NT2/D1 (cell line): ENCODE data around the gene SEC23A.
"Not testable (repeated sequence)": the region's sequence is repeated elsewhere in the genome, so short reads cannot be mapped to it uniquely, and the experiment has no call there.

Experiments used
- DNase-seq: peaks from one replicate; pipeline ENCODE4 v3.0.0-alpha.2; 2011; ENCODE audit warnings: low read depth, low spot score
- H3K27me3 ChIP-seq: 2 replicates; pipeline ENCODE4 v1.6.0; 2011; ENCODE audit warnings: mild to moderate bottlenecking; ENCODE audit not compliant: insufficient read length, insufficient read depth
- H3K36me3 ChIP-seq: 2 replicates; pipeline ENCODE4 v1.6.1; 2011; ENCODE audit warnings: mild to moderate bottlenecking, low read length, mixed read lengths; ENCODE audit not compliant: insufficient read depth, insufficient read length
- H3K4me1 ChIP-seq: 2 replicates; pipeline ENCODE4 v1.5.1; 2011; ENCODE audit not compliant: insufficient read depth, insufficient read length
- H3K4me3 ChIP-seq: 2 replicates; pipeline ENCODE4 v1.5.1; 2011; ENCODE audit warnings: low read depth; ENCODE audit not compliant: insufficient read length
- H3K9ac ChIP-seq: 2 replicates; pipeline ENCODE4 v1.6.0; 2011; ENCODE audit warnings: low read depth; ENCODE audit not compliant: insufficient read length
- H3K9me3 ChIP-seq: 2 replicates; pipeline ENCODE4 v1.5.1; 2011; ENCODE audit warnings: mild to moderate bottlenecking, low read length; ENCODE audit not compliant: insufficient read depth
- SUZ12 ChIP-seq: IDR thresholded peaks from 2 replicates; pipeline ENCODE4 v1.6.1; 2011; ENCODE audit not compliant: insufficient read length, insufficient read depth; ENCODE audit errors: extremely low read depth
- YY1 ChIP-seq: IDR thresholded peaks from 2 replicates; pipeline ENCODE4 v1.6.1; 2011; ENCODE audit not compliant: insufficient read length, insufficient read depth
- ZNF274 ChIP-seq: IDR thresholded peaks from 2 replicates; pipeline ENCODE4 v1.6.1; 2011; ENCODE audit warnings: mild to moderate bottlenecking, low read depth, low read length

The SEC23A gene

DNA sequence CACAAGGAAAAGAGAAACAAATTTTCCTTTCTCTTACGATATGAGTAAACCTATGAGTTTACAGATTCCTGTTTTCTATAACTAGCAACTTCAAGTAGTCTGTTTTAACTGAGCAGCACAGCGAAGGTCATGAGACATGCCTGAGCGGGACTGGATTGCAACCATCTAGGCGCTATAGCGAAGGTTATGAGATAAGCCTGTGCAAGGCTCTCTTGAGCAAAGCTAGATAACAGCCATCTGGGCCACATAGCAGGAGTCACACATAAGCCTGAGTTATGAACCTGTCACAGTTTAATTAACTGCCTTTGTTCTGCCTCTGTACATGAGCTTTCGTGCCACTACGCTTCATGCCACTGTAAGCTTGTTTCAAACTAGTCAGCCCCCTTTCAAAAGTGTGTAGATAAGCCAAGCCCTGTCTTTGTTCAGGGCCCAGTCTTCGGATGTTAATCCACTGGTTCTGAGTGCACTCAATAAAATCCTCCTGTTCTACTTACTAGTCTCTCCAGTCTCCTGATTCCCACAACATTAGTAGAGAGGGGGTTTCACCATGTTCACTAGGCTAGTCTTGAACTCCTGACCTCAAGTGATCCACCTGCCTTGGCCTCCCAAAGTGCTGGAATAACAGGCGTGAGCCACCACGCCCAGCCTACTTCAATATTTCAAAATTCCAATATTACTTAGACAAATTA is 47.1 kb downstream of the SEC23A start:
- TF ChIP-seq SUZ12 (no peak), ZNF274 (no peak), YY1 (no peak)
- H3K9ac ChIP-seq = no peak overlapping the region
- no peak overlapping the region for H3K4me3 ChIP-seq
- H3K9me3 ChIP-seq = peaks cover 22% of the 10 kb centered on the region; the same call in 1 of the 2 replicates
- no peak for DNase-seq
- H3K36me3 ChIP-seq = peaks cover 48% of the 10 kb centered on the region
- no peaks in the 10 kb centered on the region for H3K4me1 ChIP-seq
- no peaks in the 10 kb centered on the region for H3K27me3 ChIP-seq

DNA sequence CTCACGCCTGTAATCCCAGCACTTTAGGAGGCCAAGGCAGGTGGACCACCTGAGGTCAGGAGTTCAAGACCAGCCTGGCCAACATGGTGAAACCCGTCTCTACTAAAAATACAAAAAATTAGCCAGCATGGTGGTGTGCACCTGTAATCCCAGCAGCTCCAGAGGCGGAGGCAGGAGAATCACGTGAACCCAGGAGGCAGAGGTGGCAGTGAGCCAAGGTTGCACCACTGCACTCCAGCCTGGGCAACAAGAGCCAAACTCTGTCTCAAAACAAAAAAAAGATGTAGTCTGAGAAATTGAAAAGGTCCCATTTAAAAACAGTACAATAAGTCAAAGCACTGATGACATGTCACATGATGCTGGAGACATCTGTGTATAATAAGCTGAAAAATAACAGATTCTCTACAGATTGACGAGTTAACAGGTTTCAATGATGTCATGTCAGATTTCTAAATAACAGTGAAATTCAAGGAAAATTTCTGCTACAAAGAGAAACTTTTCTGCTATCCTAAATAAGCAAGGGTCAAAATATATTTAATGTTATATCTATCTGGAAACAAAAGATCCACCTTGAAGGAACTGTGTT is 50.1 kb downstream of the SEC23A start:
- DNase-seq, H3K9ac ChIP-seq, H3K4me3 ChIP-seq, H3K4me1 ChIP-seq, H3K27me3 ChIP-seq: not testable (repeated sequence)
- Histone ChIP-seq H3K36me3 (peaks cover 50% of the 10 kb centered on the region), H3K9me3 (peaks cover 22% of the 10 kb centered on the region; the same call in 1 of the 2 replicates)

DNA sequence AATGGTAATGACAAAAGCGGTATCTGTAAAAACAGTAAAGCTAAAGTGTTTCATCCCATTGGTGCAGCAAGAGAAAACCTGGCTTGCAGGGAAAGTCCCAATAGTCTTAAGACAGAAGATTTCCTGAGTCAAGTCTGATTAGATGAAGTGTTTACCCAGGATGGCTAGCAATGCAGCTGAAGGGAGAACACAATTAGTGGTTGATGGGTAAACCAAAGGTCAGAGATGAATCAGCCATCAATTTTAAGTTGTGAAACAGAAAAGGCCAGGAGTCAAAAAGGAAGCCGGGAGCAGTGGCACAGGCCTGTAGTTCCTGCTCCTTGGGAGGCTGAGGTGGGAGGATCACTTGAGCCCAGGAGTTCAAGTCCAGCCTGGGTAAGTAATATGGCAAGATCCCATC is 52.6 kb downstream of the SEC23A start:
- H3K36me3 ChIP-seq = peaks cover 54% of the 10 kb centered on the region
- no peaks in the 10 kb centered on the region for H3K4me1 ChIP-seq
- no peak overlapping the region for H3K9ac ChIP-seq
- no peak for DNase-seq
- 0 out of 2 replicates have a peak, but pooled peaks cover under 1% of the 10 kb centered on the region for H3K9me3 ChIP-seq
- no peak overlapping the region for H3K4me3 ChIP-seq
- H3K27me3 ChIP-seq = no peaks in the 10 kb centered on the region
- no peak for TF ChIP-seq YY1
- TF ChIP-seq SUZ12 = no peak
- TF ChIP-seq ZNF274 = no peak

DNA sequence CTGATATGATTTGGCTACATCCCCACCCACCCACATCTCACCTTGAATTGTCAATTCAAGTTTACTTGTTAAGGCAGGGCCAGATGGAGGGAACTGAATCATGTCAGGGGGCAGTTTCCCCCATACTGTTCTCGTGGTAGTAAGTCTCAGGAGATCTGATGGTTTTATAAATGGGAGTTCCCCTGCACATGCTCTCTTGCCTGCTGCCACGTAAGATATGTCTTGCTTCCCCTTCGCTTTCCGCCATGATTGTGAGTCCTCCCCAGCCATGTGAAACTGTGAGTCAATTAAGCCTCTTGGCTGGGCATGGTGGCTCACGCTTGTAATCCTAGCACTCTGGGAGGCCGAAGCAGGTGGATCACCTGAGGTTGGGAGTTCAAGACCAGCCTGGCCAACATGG is 57.1 kb downstream of the SEC23A start:
- H3K27me3 ChIP-seq, H3K4me3 ChIP-seq, H3K9ac ChIP-seq, H3K4me1 ChIP-seq, DNase-seq, H3K9me3 ChIP-seq: not testable (repeated sequence)
- H3K36me3 ChIP-seq = peaks cover 44% of the 10 kb centered on the region

DNA sequence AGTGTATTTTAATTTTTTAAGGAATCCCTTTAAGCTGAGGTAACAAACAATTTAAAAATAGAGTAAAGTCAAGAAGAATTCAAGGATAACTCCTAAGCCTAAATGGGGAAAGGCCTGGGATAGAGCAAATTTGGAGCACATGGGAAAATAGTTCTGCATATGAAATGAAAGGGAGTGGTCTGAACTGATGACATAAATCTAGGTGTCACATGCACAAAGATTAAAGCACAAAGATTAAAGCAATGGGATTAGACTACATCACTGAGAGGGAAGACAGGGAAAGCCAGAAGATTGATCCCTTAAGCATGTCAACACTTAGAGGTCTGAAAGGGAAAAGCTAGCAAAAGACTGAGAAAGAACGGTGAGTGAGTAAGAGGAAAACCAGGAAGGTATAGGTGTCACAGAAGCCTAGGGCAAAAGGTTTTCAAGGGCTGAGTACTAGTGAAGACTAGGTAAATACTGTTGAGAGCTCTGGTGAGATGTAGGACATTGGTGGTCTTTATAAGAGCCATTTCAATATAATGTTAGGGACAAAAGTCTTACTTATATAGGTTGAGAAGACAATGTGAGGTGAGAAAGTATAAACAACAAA is 59.6 kb downstream of the SEC23A start:
- no peak for TF ChIP-seq ZNF274
- TF ChIP-seq YY1 = no peak
- TF ChIP-seq SUZ12 = no peak
- DNase-seq = no peak
- no peaks in the 10 kb centered on the region for H3K9me3 ChIP-seq
- H3K27me3 ChIP-seq = no peaks in the 10 kb centered on the region
- H3K36me3 ChIP-seq = peaks cover 62% of the 10 kb centered on the region
- no peak overlapping the region for H3K4me3 ChIP-seq
- H3K4me1 ChIP-seq = no peaks in the 10 kb centered on the region
- H3K9ac ChIP-seq = no peak overlapping the region

DNA sequence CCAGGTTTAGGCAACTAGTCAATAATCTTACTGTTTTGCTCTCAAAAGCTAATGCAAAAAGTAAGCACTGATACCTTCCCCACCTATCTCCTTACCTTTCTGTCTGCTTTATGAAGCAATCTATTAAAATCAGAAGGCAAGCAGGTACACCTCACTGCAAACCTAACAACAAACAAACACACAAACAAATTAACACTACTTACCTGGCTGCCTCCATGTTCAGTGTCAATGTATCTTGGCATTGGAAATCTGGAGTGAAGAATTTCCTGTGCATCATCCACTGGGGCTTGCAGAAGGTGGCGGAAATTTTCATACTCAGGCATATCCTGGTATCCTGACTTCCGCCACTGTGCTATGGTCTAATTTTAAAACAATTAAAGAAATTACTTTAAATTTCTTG is 62.5 kb downstream of the SEC23A start:
- peaks cover 54% of the 10 kb centered on the region for H3K36me3 ChIP-seq
- no peak for DNase-seq
- no peaks in the 10 kb centered on the region for H3K4me1 ChIP-seq
- H3K9ac ChIP-seq = no peak overlapping the region
- TF ChIP-seq ZNF274 (no peak), YY1 (no peak), SUZ12 (no peak)
- H3K27me3 ChIP-seq = no peaks in the 10 kb centered on the region
- no peaks in the 10 kb centered on the region for H3K9me3 ChIP-seq
- no peak overlapping the region for H3K4me3 ChIP-seq

DNA sequence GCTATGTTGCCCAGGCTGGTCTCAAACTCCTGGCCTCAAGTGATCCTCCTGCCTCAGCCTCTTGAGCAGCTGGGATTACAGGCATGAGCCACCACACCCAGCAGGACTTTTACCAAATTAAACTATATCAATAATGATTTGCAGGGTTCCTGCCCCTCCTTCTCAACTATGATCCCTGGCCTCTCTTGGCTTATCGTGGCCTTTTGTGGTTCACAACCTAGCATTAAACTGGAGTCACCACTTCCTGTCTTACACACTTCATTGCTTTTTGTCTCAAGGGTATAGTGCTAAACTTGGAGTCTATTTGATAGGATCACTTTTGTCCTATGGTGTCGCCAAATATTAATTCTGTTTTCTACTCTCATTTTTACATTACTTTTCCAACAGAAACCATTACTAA is 64.5 kb downstream of the SEC23A start:
- no peaks in the 10 kb centered on the region for H3K4me1 ChIP-seq
- no peak for DNase-seq

More for the DNA sequence above, 64.5 kb downstream of the SEC23A start:
- H3K4me3 ChIP-seq = no peak overlapping the region
- no peaks in the 10 kb centered on the region for H3K9me3 ChIP-seq
- no peak overlapping the region for H3K9ac ChIP-seq
- H3K36me3 ChIP-seq = peaks cover 43% of the 10 kb centered on the region
- no peaks in the 10 kb centered on the region for H3K27me3 ChIP-seq
- TF ChIP-seq ZNF274 (no peak), SUZ12 (no peak), YY1 (no peak)
